Uterus (tissue), 2 donors: Measurements from ENCODE around the gene CYP2B6.

ENCODE experiments used
- POLR2A ChIP-seq, 2 donors: fragments of 450-650 bp; IDR thresholded peaks; one replicate each; pipeline ENCODE4 v1.6.1; 2016; ENCODE audit warnings: antibody characterized with exemption in 2 of 2, mild to moderate bottlenecking in 1 of 2, moderate library complexity in 1 of 2
- TF ChIP-seq, protein P1 (sequence below), 4 experiments: fragments of 200-600 bp in 2 of 4; fragments of 450-650 bp in 2 of 4; sonication (generic) in 2 of 4; IDR thresholded peaks; one replicate each; pipeline ENCODE4 v1.5.1; 2016 to 2019; ENCODE audit warnings: antibody characterized with exemption in 4 of 4, mild to moderate bottlenecking in 2 of 4, moderate library complexity in 1 of 4

DNA sequence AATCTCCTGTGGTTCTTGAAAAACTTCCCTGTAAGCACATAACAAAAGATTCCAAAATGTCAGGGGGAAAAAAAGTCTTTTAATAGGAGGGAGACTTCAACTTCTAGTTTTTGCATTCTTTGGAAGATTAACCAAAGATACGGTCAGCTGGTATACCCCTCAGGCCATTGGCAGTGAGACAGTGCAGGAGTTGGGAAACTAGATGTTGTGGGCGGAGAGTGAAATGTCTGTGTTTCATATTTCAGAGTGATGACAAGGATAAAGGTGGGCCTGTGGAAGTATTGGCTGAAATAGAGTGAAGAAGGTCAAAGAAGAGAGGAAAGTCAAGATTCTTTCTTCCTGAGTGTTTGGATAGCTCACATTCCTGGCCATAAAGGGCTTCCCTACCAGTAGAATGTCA lies 40.8 kb downstream of the CYP2B6 start:
- TF ChIP-seq, protein P1, sequence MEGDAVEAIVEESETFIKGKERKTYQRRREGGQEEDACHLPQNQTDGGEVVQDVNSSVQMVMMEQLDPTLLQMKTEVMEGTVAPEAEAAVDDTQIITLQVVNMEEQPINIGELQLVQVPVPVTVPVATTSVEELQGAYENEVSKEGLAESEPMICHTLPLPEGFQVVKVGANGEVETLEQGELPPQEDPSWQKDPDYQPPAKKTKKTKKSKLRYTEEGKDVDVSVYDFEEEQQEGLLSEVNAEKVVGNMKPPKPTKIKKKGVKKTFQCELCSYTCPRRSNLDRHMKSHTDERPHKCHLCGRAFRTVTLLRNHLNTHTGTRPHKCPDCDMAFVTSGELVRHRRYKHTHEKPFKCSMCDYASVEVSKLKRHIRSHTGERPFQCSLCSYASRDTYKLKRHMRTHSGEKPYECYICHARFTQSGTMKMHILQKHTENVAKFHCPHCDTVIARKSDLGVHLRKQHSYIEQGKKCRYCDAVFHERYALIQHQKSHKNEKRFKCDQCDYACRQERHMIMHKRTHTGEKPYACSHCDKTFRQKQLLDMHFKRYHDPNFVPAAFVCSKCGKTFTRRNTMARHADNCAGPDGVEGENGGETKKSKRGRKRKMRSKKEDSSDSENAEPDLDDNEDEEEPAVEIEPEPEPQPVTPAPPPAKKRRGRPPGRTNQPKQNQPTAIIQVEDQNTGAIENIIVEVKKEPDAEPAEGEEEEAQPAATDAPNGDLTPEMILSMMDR (IDR thresholded peaks at IDR 0.05) = no peak
- no peak for TF ChIP-seq POLR2A (IDR thresholded peaks at IDR 0.05)
